ENCODE results near the gene ACCS. TPM values are rescaled to one million over a fixed set of nuclear protein-coding genes. Genes with fewer than 3 reads are reported as not detected.

Gene ACCS
- total and polyA plus RNA-seq, 3 donors from 2014 or later = 33.4 to 65.4 (median 63.0) TPM

GRCh38 chr11:44047298-44047697 lies 18.8 kb upstream of the ACCS start:
- intact Hi-C loops (cut with DNase I; ENCODE audit: low total_unique reads) = no loop called here
- Histone ChIP-seq H3K27me3 (no peaks in the 10 kb centered on the region), H3K9me3 (no peaks in the 10 kb centered on the region), H3K4me3 (no peak overlapping the region), H3K36me3 (ENCODE audit: low read depth, missing control alignments) (no peaks in the 10 kb centered on the region), H3K27ac (no peak overlapping the region), H3K4me1 (no peaks in the 10 kb centered on the region)
- WGBS, 2 donors = 84 to 90% methylated on average over 2 of the region's 2 CpGs
- TF ChIP-seq CTCF (IDR thresholded peaks at IDR 0.05) (no peak), POLR2A (IDR thresholded peaks at IDR 0.05) (no peak)
- DNase-seq = no peak

- 84 to 89% methylated on average over 9 to 12 of the region's 12 CpGs for WGBS, 2 donors
- H3K9me3 ChIP-seq = no peaks in the 10 kb centered on the region
- no peak within 1 kb of the TSS for H3K4me3 ChIP-seq
- no peak for DNase-seq
- intact Hi-C loops (cut with DNase I; ENCODE audit: low total_unique reads) = no loop called here
- H3K27me3 ChIP-seq = no peaks in the 10 kb centered on the region
- H3K4me1 ChIP-seq = no peaks in the 10 kb centered on the region
- no peak for TF ChIP-seq CTCF (IDR thresholded peaks at IDR 0.05)
- H3K27ac ChIP-seq = no peak within 1 kb of the TSS
- H3K36me3 ChIP-seq (ENCODE audit: low read depth, missing control alignments) = no peaks in the 10 kb centered on the region
Observed at GRCh38 chr11:44047931-44048431, 18.1 kb upstream of the ACCS start, which contains the start of gene ACCSL. Gene ACCSL, plus strand, starts transcription at chr11:44047981. Its CDS starts 56 bp downstream, at chr11:44048037.

- no peaks in the 10 kb centered on the region for H3K36me3 ChIP-seq (ENCODE audit: low read depth, missing control alignments)
- WGBS, 2 donors = 87 to 93% methylated on average over 3 of the region's 3 CpGs
- intact Hi-C loops (cut with DNase I; ENCODE audit: low total_unique reads) = no loop called here
Observed at GRCh38 chr11:44049832-44050231, 16.2 kb upstream of the ACCS start.

GRCh38 chr11:44051171-44051570 lies 14.9 kb upstream of the ACCS start:
- no peak for TF ChIP-seq POLR2A (IDR thresholded peaks at IDR 0.05)
- TF ChIP-seq CTCF (IDR thresholded peaks at IDR 0.05) = no peak
- H3K4me3 ChIP-seq = no peak overlapping the region
- WGBS, 2 donors = 92 to 95% methylated on average over 3 to 4 of the region's 4 CpGs
- DNase-seq = no peak
- no peaks in the 10 kb centered on the region for H3K4me1 ChIP-seq
- H3K9me3 ChIP-seq = no peaks in the 10 kb centered on the region
- no peaks in the 10 kb centered on the region for H3K27me3 ChIP-seq
- no peak overlapping the region for H3K27ac ChIP-seq
- intact Hi-C loops (cut with DNase I; ENCODE audit: low total_unique reads) = no loop called here
- no peaks in the 10 kb centered on the region for H3K36me3 ChIP-seq (ENCODE audit: low read depth, missing control alignments)

More at GRCh38 chr11:44049832-44050231, 16.2 kb upstream of the ACCS start:
- no peaks in the 10 kb centered on the region for H3K4me1 ChIP-seq
- no peak for TF ChIP-seq POLR2A (IDR thresholded peaks at IDR 0.05)
- TF ChIP-seq CTCF (IDR thresholded peaks at IDR 0.05) = no peak
- H3K27ac ChIP-seq = no peak overlapping the region
- no peak for DNase-seq
- no peaks in the 10 kb centered on the region for H3K27me3 ChIP-seq
- no peaks in the 10 kb centered on the region for H3K9me3 ChIP-seq
- H3K4me3 ChIP-seq = no peak overlapping the region

- Histone ChIP-seq H3K4me3 (no peak overlapping the region), H3K4me1 (no peaks in the 10 kb centered on the region), H3K36me3 (ENCODE audit: low read depth, missing control alignments) (no peaks in the 10 kb centered on the region), H3K9me3 (no peaks in the 10 kb centered on the region), H3K27me3 (no peaks in the 10 kb centered on the region), H3K27ac (no peak overlapping the region)
- intact Hi-C loops (cut with DNase I; ENCODE audit: low total_unique reads) = no loop called here
- DNase-seq = no peak
- TF ChIP-seq CTCF (IDR thresholded peaks at IDR 0.05) (no peak), POLR2A (IDR thresholded peaks at IDR 0.05) (no peak)
- WGBS, 2 donors = 59 to 72% methylated on average over 6 of the region's 6 CpGs
Observed at GRCh38 chr11:44057340-44057739, 8.7 kb upstream of the ACCS start.

Data from testis (tissue), 3 donors.